D721Med (cell line): ENCODE results near the gene TMPRSS11A.

ENCODE experiments used
- DNase-seq: peaks from one replicate; pipeline ENCODE4 v3.0.0; 2011; ENCODE audit warnings: low spot score; ENCODE audit not compliant: insufficient read length
- FAIRE-seq: peaks from 2 replicates; lab custom pipeline; 2011; peaks lifted over from hg19 to GRCh38; lab: Jason Lieb, UNC
- CTCF ChIP-seq: IDR thresholded peaks from 2 replicates; pipeline ENCODE4 v1.5.1; 2012; ENCODE audit warnings: mild to moderate bottlenecking, control low read depth; ENCODE audit not compliant: insufficient read depth; ENCODE audit errors: missing control alignments

The TMPRSS11A gene

GRCh38 chr4:67880866-67881610, 82.3 kb downstream of the TMPRSS11A start:
- no peak for TF ChIP-seq CTCF
- no peak for DNase-seq
- FAIRE-seq: no peak

DNA sequence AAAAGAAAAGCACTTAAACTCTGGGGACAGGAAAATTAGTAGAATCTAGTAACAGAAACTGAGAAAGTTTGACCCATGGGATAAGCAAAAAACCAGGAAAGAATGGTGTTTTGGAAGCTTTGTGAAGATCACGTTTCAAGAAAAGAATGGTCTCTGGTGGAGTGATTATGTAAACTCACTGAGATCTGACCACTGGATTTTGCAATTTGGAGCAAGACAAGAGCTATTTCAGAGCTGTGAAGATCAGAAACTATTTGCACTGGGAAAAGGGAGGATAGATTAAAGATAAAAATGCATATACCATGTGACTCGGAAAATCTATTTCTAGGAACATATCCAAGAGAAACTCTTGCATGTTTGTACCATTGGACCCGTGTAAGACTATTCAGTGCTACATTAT, 83.8 kb downstream of the TMPRSS11A start:
- no peak for TF ChIP-seq CTCF
- FAIRE-seq (no peak), DNase-seq (no peak)

DNA sequence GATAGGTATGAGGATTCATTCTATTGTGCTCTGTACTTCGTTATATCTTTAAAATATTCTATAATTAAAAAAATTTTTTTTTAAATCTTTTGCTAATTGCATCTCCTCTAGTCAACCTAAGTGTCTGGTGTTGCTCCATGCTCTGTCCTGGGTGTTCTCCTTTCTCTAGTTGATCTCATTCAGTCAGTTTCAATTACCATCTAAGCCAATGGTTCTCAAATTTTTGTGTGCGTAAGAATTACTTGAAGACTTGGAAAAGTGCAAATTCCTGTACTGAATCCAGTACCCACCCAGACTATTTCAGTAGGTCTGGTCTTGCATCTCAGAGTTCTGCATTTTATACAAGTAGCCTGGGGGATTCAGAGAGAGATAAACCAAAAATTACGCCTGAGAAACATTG, 86.2 kb downstream of the TMPRSS11A start:
- FAIRE-seq (no peak), DNase-seq (no peak)
- no peak for TF ChIP-seq CTCF

- FAIRE-seq: no peak
- TF ChIP-seq CTCF: no peak
Observed at GRCh38 chr4:67874986-67875385, 88.3 kb downstream of the TMPRSS11A start.

DNA sequence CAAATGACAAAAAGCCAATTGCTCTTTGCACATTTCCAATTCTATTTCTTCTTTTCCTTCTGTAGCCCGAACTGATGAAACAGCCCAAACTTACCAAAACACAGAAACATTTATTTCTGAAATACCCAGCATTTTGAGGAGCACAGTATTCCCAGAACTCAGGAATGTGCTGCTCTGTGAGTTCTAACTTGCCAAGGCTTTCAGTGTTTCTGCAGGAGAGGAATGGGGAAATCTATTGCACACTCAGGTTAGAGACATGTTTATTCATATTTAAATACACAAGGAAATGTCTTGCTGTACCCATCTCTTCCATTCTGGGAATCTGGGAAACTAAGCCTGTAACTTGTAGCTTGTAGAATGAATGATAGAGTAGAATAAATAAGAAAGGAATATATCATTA, 90.2 kb downstream of the TMPRSS11A start:
- FAIRE-seq (no peak), DNase-seq (no peak)
- no peak for TF ChIP-seq CTCF

More at GRCh38 chr4:67874986-67875385, 88.3 kb downstream of the TMPRSS11A start:
- no peak for DNase-seq

- TF ChIP-seq CTCF: peak; percentile 61
- peak; percentile 56 for FAIRE-seq
- no peak for DNase-seq
Observed at GRCh38 chr4:67871867-67872266, 91.4 kb downstream of the TMPRSS11A start.

DNA sequence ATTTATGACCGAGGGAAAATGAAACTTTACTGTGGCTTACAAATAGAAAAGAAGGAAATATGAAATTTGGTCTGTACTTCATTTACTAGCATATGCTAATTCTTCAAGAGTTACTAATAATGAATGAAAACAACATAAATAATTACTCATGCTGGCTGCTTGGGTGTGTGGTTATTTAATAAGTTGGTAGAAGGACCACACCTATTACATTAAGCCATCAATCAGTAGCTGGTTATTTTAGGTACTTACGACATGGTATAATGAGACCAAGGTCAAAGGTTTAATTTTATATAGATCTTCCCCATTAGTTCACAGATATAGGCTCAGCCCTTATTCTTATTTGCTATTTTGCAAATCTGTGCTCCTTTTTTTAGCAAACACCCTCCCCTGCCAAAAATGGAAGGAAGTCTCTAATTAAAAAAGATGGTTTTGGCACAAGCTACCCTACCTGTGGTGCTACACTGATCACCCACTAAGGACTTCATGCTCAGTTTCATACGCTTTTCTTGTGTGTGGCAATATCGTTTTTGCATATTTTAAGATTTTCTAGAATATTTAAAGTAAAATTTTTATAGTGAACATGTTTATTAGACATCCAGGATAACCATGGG, 93.6 kb downstream of the TMPRSS11A start:
- no peak for DNase-seq
- FAIRE-seq: no peak
- no peak for TF ChIP-seq CTCF
